ENCODE data around the gene CYP21A2. TPM values are rescaled to one million over a fixed set of nuclear protein-coding genes. Genes with fewer than 3 reads are reported as not detected.

The CYP21A2 gene
- polyA plus RNA-seq, 4 donors = 0.27 to 1.2 (median 0.95) TPM

DNA sequence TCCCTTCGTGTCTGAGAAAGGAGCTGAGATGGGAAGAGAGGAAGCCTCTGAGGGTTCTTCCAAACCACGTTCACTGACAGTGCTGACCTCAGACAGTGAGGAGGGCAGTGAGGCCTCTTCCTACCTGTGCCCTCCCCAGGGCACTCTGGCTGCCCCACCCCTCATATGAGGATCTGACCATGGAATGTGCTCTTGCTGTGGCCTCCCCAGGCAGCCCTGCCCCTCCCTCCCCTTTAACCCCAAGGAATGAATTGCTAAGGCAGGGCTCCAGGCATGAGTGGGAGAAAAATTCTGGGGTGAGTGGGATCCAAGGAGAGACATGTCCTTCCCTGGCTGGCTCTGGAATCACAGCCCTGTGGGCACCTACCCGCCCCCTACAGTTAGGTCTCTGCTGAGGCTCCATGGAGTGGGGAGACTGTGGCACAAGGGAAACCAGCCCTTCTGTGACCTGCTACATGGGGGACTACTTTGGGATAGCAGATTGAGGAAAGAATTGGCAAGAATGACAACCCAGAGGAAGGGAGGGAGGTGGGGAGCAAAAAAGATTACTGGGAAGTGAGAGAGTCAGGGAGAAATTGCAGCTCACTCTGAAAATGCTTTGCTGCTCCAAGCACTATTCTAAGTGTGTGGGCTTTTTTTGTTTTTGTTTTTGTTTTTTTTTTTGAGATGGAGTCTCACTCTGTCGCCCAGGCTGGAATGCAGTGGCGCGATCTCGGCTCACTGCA, 41.5 kb downstream of the CYP21A2 start:
- no peak for DNase-seq (ENCODE audit: low read depth in 4 of 4, low spot score in 3 of 4)

DNA sequence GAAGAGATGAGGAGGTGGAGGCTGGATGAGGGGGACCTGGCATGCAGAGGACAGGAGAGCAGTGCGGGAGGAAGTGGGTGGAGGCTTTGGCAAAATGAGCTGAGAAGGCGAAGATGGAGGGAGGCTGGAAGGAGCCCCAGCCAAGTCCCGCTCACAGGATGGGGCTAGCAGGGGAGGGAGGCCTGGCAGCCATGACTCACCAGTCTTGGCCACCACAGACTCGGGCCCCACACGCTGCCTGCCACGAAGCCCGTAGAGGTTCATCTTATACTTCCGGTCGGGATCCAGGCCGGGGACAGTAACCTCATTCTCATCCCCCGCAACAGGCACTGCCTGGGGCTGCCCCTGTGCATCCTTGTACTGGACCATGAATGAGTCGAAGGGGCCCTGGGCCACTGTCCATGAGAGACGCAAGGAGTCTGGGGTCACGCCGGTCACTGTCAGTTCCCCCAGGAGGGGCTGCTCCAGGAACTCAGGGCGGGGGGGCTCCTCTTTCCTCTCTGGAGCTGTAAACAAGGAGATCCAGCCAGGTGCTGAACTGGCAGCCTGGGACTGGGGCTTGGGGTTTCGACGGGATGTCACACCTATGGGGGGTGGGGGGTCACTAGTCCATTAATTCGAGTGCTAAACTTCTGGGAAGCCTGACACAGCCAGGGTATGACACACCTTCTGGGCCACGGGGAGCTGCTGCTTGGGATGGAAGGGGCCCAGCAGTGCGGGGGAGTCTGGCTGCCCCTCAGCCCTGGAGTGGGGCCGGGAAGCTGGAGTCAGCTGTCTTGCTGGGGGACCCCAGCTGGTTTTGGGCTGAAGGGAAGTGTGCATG, 43.2 kb downstream of the CYP21A2 start:
- DNase-seq (ENCODE audit: low read depth in 4 of 4, low spot score in 3 of 4) = no peak

DNA sequence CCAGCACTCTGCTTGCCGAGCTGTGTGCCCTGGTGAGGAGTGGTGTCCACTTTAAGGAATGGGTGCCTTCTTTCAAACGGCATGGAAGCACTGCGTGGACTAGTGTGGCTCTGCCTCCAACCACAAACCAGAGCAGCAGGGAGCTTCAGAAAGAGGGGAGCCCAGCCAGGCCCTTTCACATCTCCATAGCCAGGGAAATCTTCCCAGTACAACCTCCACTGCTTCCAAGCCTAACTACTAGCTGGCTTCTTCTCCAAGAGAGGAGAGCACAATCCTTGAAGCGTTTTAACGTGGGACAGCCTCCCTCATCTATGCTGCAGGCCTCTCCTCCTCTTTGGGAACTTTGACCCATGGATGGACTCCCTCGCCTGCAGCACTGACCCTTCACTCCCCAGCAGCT, 44.3 kb downstream of the CYP21A2 start:
- DNase-seq (ENCODE audit: low read depth in 4 of 4, low spot score in 3 of 4) = no peak

DNA sequence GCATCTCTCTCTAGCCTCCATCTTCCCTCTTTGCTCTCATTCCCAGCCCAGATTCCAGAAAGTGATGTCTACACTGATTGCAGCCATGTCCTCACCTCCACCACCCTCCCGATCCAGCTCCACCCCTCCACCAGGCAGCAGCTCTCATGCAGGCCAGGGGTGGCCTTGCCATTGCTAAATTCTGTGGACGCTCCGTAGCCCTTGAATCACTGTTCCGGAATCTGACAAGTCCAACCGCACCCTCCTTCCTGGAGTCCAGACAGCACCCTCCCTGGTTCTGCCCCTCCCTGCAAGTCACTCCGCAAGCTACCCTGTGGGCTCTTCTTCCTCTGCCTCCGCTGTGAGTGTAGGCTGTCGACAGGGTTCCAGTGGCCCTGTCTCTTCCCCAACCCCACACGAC, 44.7 kb downstream of the CYP21A2 start:
- DNase-seq (ENCODE audit: low read depth in 4 of 4, low spot score in 3 of 4) = no peak

GRCh38 chr6:32083812-32084768, 45.9 kb downstream of the CYP21A2 start:
- DNase-seq (ENCODE audit: low read depth in 4 of 4, low spot score in 3 of 4) = no peak

GRCh38 chr6:32084780-32085179, 46.6 kb downstream of the CYP21A2 start:
- no peak for DNase-seq (ENCODE audit: low read depth in 4 of 4, low spot score in 3 of 4)

- DNase-seq (ENCODE audit: low read depth in 4 of 4, low spot score in 3 of 4) = no peak
Observed at GRCh38 chr6:32085759-32086459, 47.7 kb downstream of the CYP21A2 start.

- no peak for DNase-seq (ENCODE audit: low read depth in 4 of 4, low spot score in 3 of 4)
Observed at GRCh38 chr6:32086661-32087573, 48.7 kb downstream of the CYP21A2 start.

DNA sequence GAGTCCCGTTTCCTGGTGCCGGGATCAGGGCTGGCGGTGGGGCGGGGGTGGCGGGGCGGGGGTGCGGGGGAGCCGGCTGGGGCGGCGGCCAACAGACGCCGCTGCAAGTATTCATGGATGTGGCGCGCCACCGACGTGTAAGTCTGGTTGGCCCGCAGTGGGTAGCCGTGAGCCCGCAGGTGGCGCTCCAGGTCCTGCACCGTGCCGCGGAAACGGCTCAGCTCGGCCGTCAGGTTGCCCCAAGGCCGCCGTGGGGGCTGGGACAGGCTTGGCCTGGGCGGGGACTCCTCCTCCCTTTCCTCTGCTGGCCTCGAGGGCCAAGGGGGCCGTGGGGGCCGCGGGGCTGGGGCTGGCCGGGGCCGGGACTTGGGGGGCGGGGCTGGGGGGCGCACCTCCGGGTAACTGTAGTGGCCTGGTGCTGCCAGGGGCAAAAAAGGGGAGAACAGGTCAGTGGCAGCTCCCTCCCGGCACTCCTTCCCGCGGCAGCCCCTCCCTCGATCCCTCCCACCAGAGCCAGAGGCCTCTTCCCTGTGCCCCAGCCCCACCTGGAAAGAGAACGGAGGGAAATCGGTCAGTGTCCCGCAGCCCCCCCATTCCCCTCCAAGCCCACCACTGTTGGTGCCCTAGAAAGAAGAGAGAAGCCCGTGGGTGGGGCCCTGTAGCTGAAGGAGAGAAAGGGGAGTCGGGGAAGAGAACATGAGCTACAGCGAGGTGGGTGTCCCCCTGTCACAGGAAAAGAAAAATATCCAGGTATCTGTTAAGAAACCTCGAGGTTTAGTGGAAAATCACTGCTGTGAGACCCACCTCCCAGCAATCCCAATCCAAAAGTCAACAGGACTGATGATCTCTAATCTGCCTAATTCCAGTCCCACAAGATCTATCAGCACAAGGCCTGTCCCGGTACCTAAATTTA, 49.6 kb downstream of the CYP21A2 start:
- DNase-seq (ENCODE audit: low read depth in 4 of 4, low spot score in 3 of 4) = peak in 2 of 4 donors; percentile 48 to 55

DNA sequence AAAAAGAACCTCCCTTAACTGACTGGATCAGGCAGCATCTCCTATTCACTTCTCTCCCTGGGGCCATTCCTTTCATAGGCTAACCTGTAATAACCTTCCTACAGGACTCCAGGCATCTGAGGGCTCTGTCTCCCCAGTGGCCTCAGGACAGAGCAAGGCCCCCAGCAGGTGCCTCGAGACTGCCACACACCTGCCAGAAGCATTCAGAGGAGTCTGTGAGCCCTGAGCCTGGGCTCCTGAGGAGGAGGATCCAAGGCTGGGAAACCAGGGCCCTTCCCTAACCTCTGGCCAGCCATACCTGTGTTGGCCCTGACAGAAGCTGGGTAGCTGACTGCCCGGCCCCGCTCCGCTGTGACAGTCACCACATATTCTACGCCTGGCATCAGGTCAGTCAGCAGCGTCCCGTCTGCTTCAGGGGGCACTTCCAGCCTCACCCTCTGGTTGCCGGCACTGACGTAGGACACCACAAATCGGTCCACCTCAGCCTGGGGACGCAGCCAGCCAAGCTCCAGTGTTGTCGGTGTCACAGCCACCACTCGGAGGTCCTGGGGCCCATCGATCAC, 50.4 kb downstream of the CYP21A2 start:
- no peak for DNase-seq (ENCODE audit: low read depth in 4 of 4, low spot score in 3 of 4)

GRCh38 chr6:32089082-32089828, 51.0 kb downstream of the CYP21A2 start:
- no peak for DNase-seq (ENCODE audit: low read depth in 4 of 4, low spot score in 3 of 4)

Other genes with a start within 250 kb of the CYP21A2 start
- gene VARS1, start 242.7 kb upstream of the CYP21A2 start, polyA plus RNA-seq (ENCODE audit: insufficient read length in 4 of 4) = 10 to 100 TPM; 56.8 to 59.8 (median 59.0) TPM
- 10 to 100 TPM; 82.9 to 92.5 (median 84.0) TPM for gene LSM2, start 231.4 kb upstream of the CYP21A2 start, polyA plus RNA-seq (ENCODE audit: insufficient read length in 4 of 4)
- 1 to 10 TPM; 3.8 to 4.8 (median 4.0) TPM for gene HSPA1L, start 223.1 kb upstream of the CYP21A2 start, polyA plus RNA-seq (ENCODE audit: insufficient read length in 4 of 4)
- 100 to 1,000 TPM in 2 of 4 donors, 10 to 100 TPM in 2; 93.4 to 143 (median 105) TPM for gene HSPA1A, start 222.9 kb upstream of the CYP21A2 start, polyA plus RNA-seq (ENCODE audit: insufficient read length in 4 of 4)
- 100 to 1,000 TPM; 106 to 189 (median 147) TPM for gene HSPA1B, start 210.7 kb upstream of the CYP21A2 start, polyA plus RNA-seq (ENCODE audit: insufficient read length in 4 of 4)
- gene NEU1, start 175.6 kb upstream of the CYP21A2 start, polyA plus RNA-seq (ENCODE audit: insufficient read length in 4 of 4) = 10 to 100 TPM; 76.5 to 91.2 (median 76.6) TPM
- 10 to 100 TPM; 44.2 to 55.2 (median 44.7) TPM for gene SLC44A4, start 159.4 kb upstream of the CYP21A2 start, polyA plus RNA-seq (ENCODE audit: insufficient read length in 4 of 4)
- gene EHMT2, start 140.7 kb upstream of the CYP21A2 start, polyA plus RNA-seq (ENCODE audit: insufficient read length in 4 of 4) = 10 to 100 TPM; 71.6 to 88.6 (median 77.8) TPM
- 10 to 100 TPM; 21.6 to 27.7 (median 23.0) TPM for gene ZBTB12, start 136.3 kb upstream of the CYP21A2 start, polyA plus RNA-seq (ENCODE audit: insufficient read length in 4 of 4)
- 1 to 10 TPM; 3.6 to 5.6 (median 4.3) TPM for gene C2, start 110.7 kb upstream of the CYP21A2 start, polyA plus RNA-seq (ENCODE audit: insufficient read length in 4 of 4)
- 10 to 100 TPM in 1 of 4 donors, 1 to 10 TPM in 3; 5.0 to 20.8 (median 6.1) TPM for gene CFB, start 92.3 kb upstream of the CYP21A2 start, polyA plus RNA-seq (ENCODE audit: insufficient read length in 4 of 4)
- 100 to 1,000 TPM in 1 of 4 donors, 10 to 100 TPM in 3; 88.2 to 102 (median 92.2) TPM for gene NELFE, start 79.4 kb upstream of the CYP21A2 start, polyA plus RNA-seq (ENCODE audit: insufficient read length in 4 of 4)
- gene SKIC2, start 79.2 kb upstream of the CYP21A2 start, polyA plus RNA-seq (ENCODE audit: insufficient read length in 4 of 4) = 10 to 100 TPM; 41.1 to 51.1 (median 44.7) TPM
- gene DXO, start 66.3 kb upstream of the CYP21A2 start, polyA plus RNA-seq (ENCODE audit: insufficient read length in 4 of 4) = 10 to 100 TPM; 28.9 to 30.7 (median 29.5) TPM
- gene C4A, start 56.4 kb upstream of the CYP21A2 start, polyA plus RNA-seq (ENCODE audit: insufficient read length in 4 of 4) = 10 to 100 TPM; 11.1 to 23.7 (median 14.7) TPM
- 10 to 100 TPM; 13.1 to 21.4 (median 17.3) TPM for gene C4B, start 23.6 kb upstream of the CYP21A2 start, polyA plus RNA-seq (ENCODE audit: insufficient read length in 4 of 4)
- gene TNXB, start 70.9 kb downstream of the CYP21A2 start, polyA plus RNA-seq (ENCODE audit: insufficient read length in 4 of 4) = 10 to 100 TPM in 1 of 4 donors, 1 to 10 TPM in 3; 3.2 to 11.2 (median 5.0) TPM
- gene ATF6B, start 89.8 kb downstream of the CYP21A2 start, polyA plus RNA-seq (ENCODE audit: insufficient read length in 4 of 4) = 100 to 1,000 TPM in 3 of 4 donors, 10 to 100 TPM in 1; 98.3 to 104 (median 101) TPM
- gene FKBPL, start 91.9 kb downstream of the CYP21A2 start, polyA plus RNA-seq (ENCODE audit: insufficient read length in 4 of 4) = 1 to 10 TPM; 6.4 to 7.9 (median 7.4) TPM
- 1 to 10 TPM; 2.6 to 4.0 (median 3.2) TPM for gene PRRT1, start 113.5 kb downstream of the CYP21A2 start, polyA plus RNA-seq (ENCODE audit: insufficient read length in 4 of 4)
- 10 to 100 TPM; 33.8 to 39.2 (median 34.8) TPM for gene PPT2, start 115.7 kb downstream of the CYP21A2 start, polyA plus RNA-seq (ENCODE audit: insufficient read length in 4 of 4)
- gene EGFL8, start 126.2 kb downstream of the CYP21A2 start, polyA plus RNA-seq (ENCODE audit: insufficient read length in 4 of 4) = 10 to 100 TPM; 24.6 to 31.6 (median 27.0) TPM
- gene AGPAT1, start 137.7 kb downstream of the CYP21A2 start, polyA plus RNA-seq (ENCODE audit: insufficient read length in 4 of 4) = 100 to 1,000 TPM; 103 to 116 (median 108) TPM
- gene RNF5, start 140.0 kb downstream of the CYP21A2 start, polyA plus RNA-seq (ENCODE audit: insufficient read length in 4 of 4) = 100 to 1,000 TPM; 104 to 122 (median 109) TPM
- gene AGER, start 145.8 kb downstream of the CYP21A2 start, polyA plus RNA-seq (ENCODE audit: insufficient read length in 4 of 4) = 10 to 100 TPM; 15.9 to 26.6 (median 19.7) TPM
- gene PBX2, start 151.8 kb downstream of the CYP21A2 start, polyA plus RNA-seq (ENCODE audit: insufficient read length in 4 of 4) = 100 to 1,000 TPM; 171 to 198 (median 176) TPM
- 10 to 100 TPM in 3 of 4 donors, 1 to 10 TPM in 1; 9.9 to 12.9 (median 10.8) TPM for gene GPSM3, start 154.2 kb downstream of the CYP21A2 start, polyA plus RNA-seq (ENCODE audit: insufficient read length in 4 of 4)
- gene NOTCH4, start 185.7 kb downstream of the CYP21A2 start, polyA plus RNA-seq (ENCODE audit: insufficient read length in 4 of 4) = 10 to 100 TPM; 16.1 to 21.6 (median 19.2) TPM

Measured in right renal pelvis (tissue), 4 donors.